MV-4-11 (cell line): ENCODE data around the gene CREB3.
A peak's percentile ranks its signal among the peaks of the same experiment; 100 is the strongest.

Experiments
- DNase-seq: peaks from one replicate; lab custom pipeline; 2025; lab: John Stamatoyannopoulos, UW

CREB3 gene

GRCh38 chr9:35702696-35703095 is 29.8 kb upstream of the CREB3 start:
- no peak for DNase-seq

GRCh38 chr9:35703906-35704672 is 28.4 kb upstream of the CREB3 start:
- DNase-seq, result no peak

- no peak for DNase-seq
Observed at GRCh38 chr9:35705372-35705771, 27.1 kb upstream of the CREB3 start.

GRCh38 chr9:35705836-35706430 is 26.5 kb upstream of the CREB3 start:
- DNase-seq, result no peak

- no peak for DNase-seq
Observed at GRCh38 chr9:35706951-35707350, 25.5 kb upstream of the CREB3 start.

GRCh38 chr9:35708146-35708545 is 24.3 kb upstream of the CREB3 start:
- DNase-seq, result no peak

- DNase-seq, result no peak
Observed at GRCh38 chr9:35710818-35711500, 21.5 kb upstream of the CREB3 start.

GRCh38 chr9:35711501-35712428 is 20.7 kb upstream of the CREB3 start:
- no peak for DNase-seq

GRCh38 chr9:35712762-35713400 is 19.6 kb upstream of the CREB3 start:
- DNase-seq, result no peak

GRCh38 chr9:35713578-35713977 is 18.9 kb upstream of the CREB3 start:
- DNase-seq, result no peak

GRCh38 chr9:35714123-35714522 is 18.3 kb upstream of the CREB3 start:
- no peak for DNase-seq

GRCh38 chr9:35714579-35715252 is 17.8 kb upstream of the CREB3 start:
- DNase-seq, result no peak

- DNase-seq, result peak; percentile 10
Observed at GRCh38 chr9:35716230-35716629, 16.2 kb upstream of the CREB3 start.

GRCh38 chr9:35717132-35717870 is 15.2 kb upstream of the CREB3 start:
- DNase-seq, result no peak

- DNase-seq, result peak; percentile 96
Observed at GRCh38 chr9:35718721-35719511, 13.6 kb upstream of the CREB3 start.

GRCh38 chr9:35719546-35719945 is 12.9 kb upstream of the CREB3 start:
- DNase-seq, result no peak

GRCh38 chr9:35723426-35723825 is 9.0 kb upstream of the CREB3 start:
- DNase-seq, result no peak

GRCh38 chr9:35723908-35724307 is 8.6 kb upstream of the CREB3 start:
- DNase-seq, result no peak

- no peak for DNase-seq
Observed at GRCh38 chr9:35725362-35725761, 7.1 kb upstream of the CREB3 start.

GRCh38 chr9:35726931-35727330 is 5.5 kb upstream of the CREB3 start:
- DNase-seq, result peak; percentile 52
